HepG2 (cell line): ENCODE data around the gene ADRA2B. TPM values are rescaled to one million over a fixed set of nuclear protein-coding genes. Genes with fewer than 3 reads are reported as not detected.

Experiments used
- ARNT ChIP-seq: fragments of 450-650 bp; IDR thresholded peaks from 2 replicates; pipeline ENCODE4 v1.6.1; 2017
- CBX2 ChIP-seq, 2 experiments: fragments of 200-600 bp in 1 of 2; sonication (generic); formaldehyde crosslinking in 1 of 2; IDR thresholded peaks; 2 replicates each; pipeline versions ENCODE4 v1.7.0 to v1.8.1; 2018 to 2022; ENCODE audit warnings: low read depth in 2 of 2, low read length in 1 of 2, mild to moderate bottlenecking in 1 of 2, missing genetic modification reagents in 1 of 2
- CTCF ChIP-seq: sonication (generic); formaldehyde crosslinking; IDR thresholded peaks from 2 replicates; pipeline ENCODE4 v1.5.0; 2020; ENCODE audit warnings: mild to moderate bottlenecking, missing genetic modification reagents, moderate library complexity
- DNMT3B ChIP-seq: conservative IDR thresholded peaks from 2 replicates; pipeline ENCODE4 v1.6.1; 2016; ENCODE audit warnings: missing biosample characterization, control low read depth
- FLYWCH1 ChIP-seq: sonication (generic); formaldehyde crosslinking; IDR thresholded peaks from 2 replicates; pipeline ENCODE4 v1.8.1; 2023; ENCODE audit warnings: mild to moderate bottlenecking, missing genetic modification reagents
- FOXC1 ChIP-seq: sonication (generic); formaldehyde crosslinking; IDR thresholded peaks from 2 replicates; pipeline ENCODE4 v1.8.0; 2022; ENCODE audit warnings: mild to moderate bottlenecking, missing genetic modification reagents, borderline replicate concordance
- FOXM1 ChIP-seq: sonication (generic); formaldehyde crosslinking; IDR thresholded peaks from 2 replicates; pipeline ENCODE4 v1.5.0; 2020; ENCODE audit warnings: missing genetic modification reagents
- HIC2 ChIP-seq: sonication (generic); formaldehyde crosslinking; IDR thresholded peaks from 2 replicates; pipeline ENCODE4 v1.9.0; 2022; ENCODE audit warnings: low read depth, missing genetic modification reagents
- KDM3A ChIP-seq: IDR thresholded peaks from 2 replicates; pipeline ENCODE4 v1.6.1; 2018; ENCODE audit warnings: low read depth, missing compliant biosample characterization
- LRRFIP1 ChIP-seq: sonication (generic); formaldehyde crosslinking; conservative IDR thresholded peaks from 2 replicates; pipeline ENCODE4 v1.4.0; 2020; ENCODE audit warnings: missing genetic modification reagents
- MTA3 ChIP-seq: sonication (generic); formaldehyde crosslinking; IDR thresholded peaks from 2 replicates; pipeline ENCODE4 v1.4.0; 2020; ENCODE audit warnings: missing genetic modification reagents
- NR2F2 ChIP-seq: IDR thresholded peaks from 2 replicates; pipeline ENCODE4 v1.6.1; 2012; ENCODE audit warnings: low read depth, inconsistent platforms, borderline replicate concordance
- ONECUT2 ChIP-seq: sonication (generic); formaldehyde crosslinking; IDR thresholded peaks from 2 replicates; pipeline ENCODE4 v1.4.0; 2020; ENCODE audit warnings: missing genetic modification reagents
- RFX5 ChIP-seq: IDR thresholded peaks from 2 replicates; pipeline ENCODE4 v1.6.1; 2011; ENCODE audit warnings: low read depth, low read length, improper control_type of control experiment
- RXRB ChIP-seq: IDR thresholded peaks from 2 replicates; pipeline ENCODE4 v1.6.1; 2016; ENCODE audit warnings: borderline replicate concordance, missing genetic modification reagents, missing compliant biosample characterization
- SRF ChIP-seq: IDR thresholded peaks from 2 replicates; pipeline ENCODE4 v1.6.1; 2011; ENCODE audit warnings: mild to moderate bottlenecking, low read depth, low read length, moderate library complexity
- SSRP1 ChIP-seq: IDR thresholded peaks from 2 replicates; pipeline ENCODE4 v1.6.1; 2016; ENCODE audit warnings: control low read depth
- TARDBP ChIP-seq: sonication (generic); formaldehyde crosslinking; IDR thresholded peaks from 2 replicates; pipeline ENCODE4 v1.8.0; 2022; ENCODE audit warnings: mild to moderate bottlenecking, missing genetic modification reagents
- TFDP2 ChIP-seq: sonication (generic); formaldehyde crosslinking; IDR thresholded peaks from 2 replicates; pipeline ENCODE4 v1.4.0; 2020; ENCODE audit warnings: missing genetic modification reagents
- YY1 ChIP-seq: IDR thresholded peaks from 2 replicates; pipeline ENCODE4 v1.6.1; 2011; ENCODE audit warnings: low read length, low read depth, moderate library complexity, mild to moderate bottlenecking; ENCODE audit not compliant: insufficient read depth, insufficient replicate concordance
- ZFP37 ChIP-seq: sonication (generic); formaldehyde crosslinking; IDR thresholded peaks from 2 replicates; pipeline ENCODE4 v1.4.0; 2020; ENCODE audit warnings: missing genetic modification reagents, borderline replicate concordance
- ZNF441 ChIP-seq: sonication (generic); formaldehyde crosslinking; IDR thresholded peaks from 2 replicates; pipeline ENCODE4 v1.7.0; 2021; ENCODE audit warnings: missing genetic modification reagents, borderline replicate concordance
- ZNF691 ChIP-seq: sonication (generic); formaldehyde crosslinking; IDR thresholded peaks from 2 replicates; pipeline ENCODE4 v1.4.0; 2020; ENCODE audit warnings: missing genetic modification reagents, low read depth, mild to moderate bottlenecking, borderline replicate concordance
- ZNF792 ChIP-seq: IDR thresholded peaks from 2 replicates; pipeline ENCODE4 v1.6.1; 2016
- polyA plus RNA-seq, 8 experiments: library from polyadenylated mRNA; depleted of rRNA in 3 of 8; stranded (reverse) in 7 of 8; unstranded in 1 of 8; fragments of >200 nt; fragmentation: Illumina TruSeq in 4 of 8; extraction: Trizol in 4 of 8; gene quantifications; 2 replicates each; pipeline versions ENCODE4 v1.2.1 to v1.2.3, GENCODE V29; 2011 to 2016; ENCODE audit warnings: low read depth in 4 of 8, missing spikeins in 1 of 8, mixed read lengths in 1 of 8; ENCODE audit not compliant: insufficient read depth in 1 of 8
- total RNA-seq, 5 experiments: library from RNA; depleted of rRNA; stranded (reverse); fragments of >200 nt; fragmentation: Illumina TruSeq; extraction: Trizol; gene quantifications; 2 replicates each; pipeline ENCODE4 v1.2.3, GENCODE V29; 2016; ENCODE audit warnings: low read depth in 1 of 5

ADRA2B gene
- total and polyA plus RNA-seq, 2 of the 13 experiments (the other 11 are each of a cell fraction or from before 2014, with no cell fraction given), result not detected

GRCh38 chr2:96116879-96117533 lies 635 bp upstream of the ADRA2B start (continued):
- TF ChIP-seq KDM3A (CRISPR knock-in tag) (no peak), RXRB (CRISPR knock-in tag) (no peak), LRRFIP1 (CRISPR knock-in tag) (no peak), FOXC1 (CRISPR knock-in tag) (no peak), TFDP2 (no peak), CTCF (CRISPR knock-in tag) (peak; percentile 69), NR2F2 (no peak), CBX2 (IDR thresholded peaks at IDR 0.05; ENCODE audit: low read depth, low read length) (no peak), CBX2 (CRISPR knock-in tag; IDR thresholded peaks at IDR 0.05; ENCODE audit: low read depth) (no peak), YY1 (peak; percentile 73), TARDBP (CRISPR knock-in tag) (no peak), ZNF441 (CRISPR knock-in tag) (no peak), ONECUT2 (no peak), MTA3 (no peak), ZNF792 (CRISPR knock-in tag) (no peak), FOXM1 (no peak), ZFP37 (CRISPR knock-in tag) (no peak), SRF (no peak; the same call in 1 of the 2 replicates), SSRP1 (CRISPR knock-in tag) (no peak), FLYWCH1 (no peak), RFX5 (no peak), HIC2 (no peak), ARNT (no peak), DNMT3B (CRISPR knock-in tag) (no peak), ZNF691 (0 out of 2 replicates have a peak, but pooled peaks have one; percentile 48)
